Measurements from ENCODE around the gene CTTNBP2NL.

CTTNBP2NL gene, protein sequence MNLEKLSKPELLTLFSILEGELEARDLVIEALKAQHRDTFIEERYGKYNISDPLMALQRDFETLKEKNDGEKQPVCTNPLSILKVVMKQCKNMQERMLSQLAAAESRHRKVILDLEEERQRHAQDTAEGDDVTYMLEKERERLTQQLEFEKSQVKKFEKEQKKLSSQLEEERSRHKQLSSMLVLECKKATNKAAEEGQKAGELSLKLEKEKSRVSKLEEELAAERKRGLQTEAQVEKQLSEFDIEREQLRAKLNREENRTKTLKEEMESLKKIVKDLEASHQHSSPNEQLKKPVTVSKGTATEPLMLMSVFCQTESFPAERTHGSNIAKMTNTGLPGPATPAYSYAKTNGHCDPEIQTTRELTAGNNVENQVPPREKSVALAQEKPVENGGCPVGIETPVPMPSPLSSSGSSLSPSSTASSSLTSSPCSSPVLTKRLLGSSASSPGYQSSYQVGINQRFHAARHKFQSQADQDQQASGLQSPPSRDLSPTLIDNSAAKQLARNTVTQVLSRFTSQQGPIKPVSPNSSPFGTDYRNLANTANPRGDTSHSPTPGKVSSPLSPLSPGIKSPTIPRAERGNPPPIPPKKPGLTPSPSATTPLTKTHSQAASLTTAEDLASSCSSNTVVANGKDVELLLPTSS

DNA sequence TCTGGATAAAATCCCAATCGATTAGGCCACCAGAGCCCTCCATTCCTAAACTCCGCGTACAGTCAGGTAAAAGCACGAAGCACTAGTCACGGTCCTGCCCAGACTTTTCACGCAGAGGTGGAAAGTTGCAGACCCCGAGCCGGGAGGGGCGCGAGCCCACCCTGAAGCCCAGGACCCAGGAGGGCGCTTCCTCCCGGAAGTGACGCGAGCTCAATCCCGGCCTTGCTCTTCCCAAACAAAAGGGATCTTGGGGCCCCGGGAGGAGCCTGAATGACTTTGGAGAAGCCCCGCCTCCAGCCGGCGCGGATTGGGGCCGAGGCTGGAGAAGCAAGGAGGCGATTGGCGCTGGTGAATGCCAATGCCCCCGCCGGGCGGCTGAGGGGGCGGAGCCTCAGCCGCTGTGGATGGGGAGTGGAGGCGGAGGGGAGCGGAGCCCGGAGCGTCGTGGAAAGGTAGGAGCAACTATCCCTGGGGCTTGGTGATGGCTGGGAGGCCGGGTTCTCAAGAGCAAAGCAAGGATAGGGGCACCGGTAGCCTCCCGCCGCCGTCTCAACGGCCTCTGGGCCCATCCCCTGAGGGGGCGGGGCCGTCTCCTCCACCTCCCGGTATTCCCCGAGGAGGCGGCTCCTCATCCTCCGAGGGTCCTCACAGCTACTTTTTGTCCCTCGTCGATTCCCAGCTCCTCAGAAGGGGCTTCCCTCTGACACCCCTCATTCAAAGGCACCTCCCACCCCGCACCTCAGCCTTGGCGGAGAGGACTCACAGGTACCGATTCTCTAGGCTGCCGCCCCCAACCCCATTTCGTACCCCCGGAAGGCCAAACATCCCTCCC is at the start of gene CTTNBP2NL:
Gene CTTNBP2NL (plus strand): TSS at position 394 of the 832 bp plus-strand sequence. CDS start 19,952 bp downstream, outside the sequence.
- no peak for TF ChIP-seq JUND (IDR thresholded peaks at IDR 0.05; ENCODE audit: low read depth)
- in situ Hi-C loops (cut with HindIII; ENCODE audit: low pct_unique_long_range_greater_than_20kb, low sequenced_read_pairs) = no loop called here
- peak; percentile 68 to 95 for DNase-seq (ENCODE audit: low read depth in 1 of 2, low spot score in 1 of 2)

DNA sequence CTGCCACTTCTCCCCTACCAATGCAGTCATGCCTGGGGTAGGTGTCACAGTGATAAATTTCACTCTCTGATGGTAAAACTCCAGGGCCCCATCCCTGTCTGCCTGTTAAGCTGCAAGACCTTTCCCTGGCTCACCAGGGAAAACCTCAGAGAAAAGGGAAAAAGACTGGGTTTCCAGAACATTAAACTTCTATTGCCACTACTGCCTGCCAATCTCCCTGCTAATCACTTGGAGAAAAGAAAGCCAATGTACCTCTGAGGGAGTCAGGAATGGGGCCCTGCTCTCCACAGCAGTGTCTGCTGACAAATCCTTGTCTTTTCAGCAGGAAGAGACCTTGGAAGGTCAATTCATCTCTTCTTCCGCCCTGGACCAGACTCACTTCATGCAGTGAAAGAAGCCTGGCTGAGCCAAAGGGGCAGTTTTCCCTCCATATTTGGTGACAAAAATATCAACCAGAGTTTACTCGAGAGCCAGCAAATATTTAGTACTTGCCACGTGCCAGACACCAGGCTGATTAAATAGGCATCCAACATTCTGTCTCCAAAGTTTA is 49.1 kb upstream of the CTTNBP2NL start:
- in situ Hi-C loops (cut with HindIII; ENCODE audit: low pct_unique_long_range_greater_than_20kb, low sequenced_read_pairs) = no loop called here
- DNase-seq (ENCODE audit: low read depth in 1 of 2, low spot score in 1 of 2) = no peak
- no peak for TF ChIP-seq JUND (IDR thresholded peaks at IDR 0.05; ENCODE audit: low read depth)

- no peak for DNase-seq (ENCODE audit: low read depth in 1 of 2, low spot score in 1 of 2)
- in situ Hi-C loops (cut with HindIII; ENCODE audit: low pct_unique_long_range_greater_than_20kb, low sequenced_read_pairs) = no loop called here
- TF ChIP-seq JUND (IDR thresholded peaks at IDR 0.05; ENCODE audit: low read depth) = no peak
Measured at GRCh38 chr1:112356765-112357164, 39.2 kb upstream of the CTTNBP2NL start.

DNA sequence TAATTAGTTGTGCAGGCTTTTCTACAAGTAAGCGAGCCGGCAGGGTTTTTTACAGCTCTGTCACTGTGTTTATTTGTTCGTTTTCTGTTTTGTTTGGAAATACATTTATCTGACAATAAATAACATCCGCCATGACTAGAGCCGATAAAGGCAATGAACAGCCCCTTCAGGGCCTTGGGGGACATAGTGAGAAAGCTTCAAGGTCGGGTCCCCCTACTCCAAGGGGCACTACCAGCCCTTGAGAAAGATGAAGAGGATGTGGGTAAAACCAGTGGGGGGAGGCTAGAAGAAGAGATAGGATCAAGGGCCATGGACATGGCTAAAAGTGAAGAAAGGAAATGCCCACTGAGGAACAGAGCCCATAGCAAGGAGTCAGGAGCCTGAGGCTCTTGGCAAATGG is 38.5 kb upstream of the CTTNBP2NL start:
- no peak for DNase-seq (ENCODE audit: low read depth in 1 of 2, low spot score in 1 of 2)
- TF ChIP-seq JUND (IDR thresholded peaks at IDR 0.05; ENCODE audit: low read depth) = no peak
- in situ Hi-C loops (cut with HindIII; ENCODE audit: low pct_unique_long_range_greater_than_20kb, low sequenced_read_pairs) = no loop called here

DNA sequence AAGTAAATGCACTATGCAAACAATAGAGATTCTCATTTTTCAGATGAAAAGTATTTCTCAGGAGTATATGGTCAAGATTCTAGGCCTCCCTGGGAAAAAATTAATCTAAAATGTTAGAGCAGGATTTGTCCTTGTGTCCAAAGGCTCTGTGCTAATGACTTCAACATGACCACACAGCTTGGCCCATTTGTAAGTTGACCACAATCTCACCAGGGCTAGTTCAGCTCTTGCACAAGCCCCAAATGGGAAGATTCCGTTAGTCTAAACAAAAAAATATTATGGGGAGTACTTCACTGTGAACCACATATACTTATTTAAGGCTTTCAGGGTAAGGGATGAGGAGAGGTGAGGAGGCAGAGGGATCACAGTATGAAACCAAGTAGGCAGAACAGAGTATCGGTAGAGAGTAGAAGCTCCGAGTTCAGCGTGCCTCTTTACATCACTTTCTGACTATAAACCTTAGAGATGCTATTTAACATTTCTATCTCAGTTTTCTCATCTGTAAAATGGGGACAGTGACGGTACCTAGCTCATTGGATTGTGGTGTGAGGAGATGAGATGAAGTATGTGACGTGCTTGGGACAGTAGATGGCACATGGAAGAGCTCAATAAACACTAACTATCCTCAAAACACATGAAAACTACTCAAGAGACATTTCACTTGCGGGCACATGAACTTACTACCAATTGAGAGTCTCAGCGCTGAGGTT is 37.8 kb upstream of the CTTNBP2NL start:
- no peak for DNase-seq (ENCODE audit: low read depth in 1 of 2, low spot score in 1 of 2)
- in situ Hi-C loops (cut with HindIII; ENCODE audit: low pct_unique_long_range_greater_than_20kb, low sequenced_read_pairs) = no loop called here

GRCh38 chr1:112358798-112359408 is 37.1 kb upstream of the CTTNBP2NL start:
- DNase-seq (ENCODE audit: low read depth in 1 of 2, low spot score in 1 of 2) = peak; percentile 11 to 54
- in situ Hi-C loops (cut with HindIII; ENCODE audit: low pct_unique_long_range_greater_than_20kb, low sequenced_read_pairs) = no loop called here

More for the DNA sequence above, 37.8 kb upstream of the CTTNBP2NL start:
- TF ChIP-seq JUND (IDR thresholded peaks at IDR 0.05; ENCODE audit: low read depth) = no peak

GRCh38 chr1:112359961-112360767 is 35.9 kb upstream of the CTTNBP2NL start:
- TF ChIP-seq JUND (IDR thresholded peaks at IDR 0.05; ENCODE audit: low read depth) = no peak
- DNase-seq (ENCODE audit: low read depth in 1 of 2, low spot score in 1 of 2) = peak in 1 of 2 experiments; percentile 24
- in situ Hi-C loops (cut with HindIII; ENCODE audit: low pct_unique_long_range_greater_than_20kb, low sequenced_read_pairs) = no loop called here

More at GRCh38 chr1:112358798-112359408, 37.1 kb upstream of the CTTNBP2NL start:
- TF ChIP-seq JUND (IDR thresholded peaks at IDR 0.05; ENCODE audit: low read depth) = no peak

DNA sequence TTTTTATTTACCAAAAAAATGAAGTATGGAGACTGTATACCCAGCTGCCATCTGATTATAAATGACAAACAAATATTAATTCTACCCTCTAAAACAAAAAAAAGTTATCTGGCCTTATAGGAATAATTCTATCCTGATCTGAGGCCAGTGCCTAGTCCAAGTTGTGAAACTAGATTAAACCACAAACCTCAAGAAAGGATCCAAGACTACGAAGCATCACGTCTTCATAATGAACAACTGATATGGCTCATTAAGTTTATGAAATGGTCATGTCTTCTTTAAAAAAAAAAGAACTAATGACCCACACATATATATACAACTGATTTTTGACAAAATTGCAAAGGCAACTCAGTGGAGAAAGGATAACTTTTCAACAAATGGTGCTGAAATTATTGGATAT is 32.4 kb upstream of the CTTNBP2NL start:
- in situ Hi-C loops (cut with HindIII; ENCODE audit: low pct_unique_long_range_greater_than_20kb, low sequenced_read_pairs) = no loop called here

GRCh38 chr1:112368198-112368597 is 27.8 kb upstream of the CTTNBP2NL start:
- no peak for DNase-seq (ENCODE audit: low read depth in 1 of 2, low spot score in 1 of 2)
- TF ChIP-seq JUND (IDR thresholded peaks at IDR 0.05; ENCODE audit: low read depth) = no peak
- in situ Hi-C loops (cut with HindIII; ENCODE audit: low pct_unique_long_range_greater_than_20kb, low sequenced_read_pairs) = no loop called here

More for the DNA sequence above, 32.4 kb upstream of the CTTNBP2NL start:
- no peak for TF ChIP-seq JUND (IDR thresholded peaks at IDR 0.05; ENCODE audit: low read depth)
- no peak for DNase-seq (ENCODE audit: low read depth in 1 of 2, low spot score in 1 of 2)

GRCh38 chr1:112369392-112370285 is 26.4 kb upstream of the CTTNBP2NL start:
- DNase-seq (ENCODE audit: low read depth in 1 of 2, low spot score in 1 of 2) = peak; percentile 44 to 84
- in situ Hi-C loops (cut with HindIII; ENCODE audit: low pct_unique_long_range_greater_than_20kb, low sequenced_read_pairs) = no loop called here
- no peak for TF ChIP-seq JUND (IDR thresholded peaks at IDR 0.05; ENCODE audit: low read depth)

All from T47D (cell line).